GM19193 (cell line): ENCODE results near the gene FLT3.

Source experiments
- POLR2A ChIP-seq: IDR thresholded peaks from 4 replicates; pipeline ENCODE4 v1.6.1; 2011; ENCODE audit not compliant: insufficient read depth, insufficient read length; ENCODE audit errors: extremely low read depth

Gene FLT3

GRCh38 chr13:27965740-27966640 is 134.4 kb downstream of the FLT3 start:
- no peak for TF ChIP-seq POLR2A

GRCh38 chr13:27965343-27965739 is 135.0 kb downstream of the FLT3 start:
- TF ChIP-seq POLR2A = no peak

- TF ChIP-seq POLR2A = no peak
These were observed 135.5 kb downstream of the FLT3 start for GRCh38 chr13:27964741-27965323.

GRCh38 chr13:27963491-27963890 is 136.9 kb downstream of the FLT3 start:
- TF ChIP-seq POLR2A = no peak

GRCh38 chr13:27962982-27963381 is 137.4 kb downstream of the FLT3 start:
- TF ChIP-seq POLR2A = no peak

GRCh38 chr13:27962128-27962841 is 138.1 kb downstream of the FLT3 start:
- no peak for TF ChIP-seq POLR2A

GRCh38 chr13:27961227-27962085 is 138.9 kb downstream of the FLT3 start:
- TF ChIP-seq POLR2A = no peak

GRCh38 chr13:27960362-27961226 is 139.8 kb downstream of the FLT3 start:
- no peak for TF ChIP-seq POLR2A

- TF ChIP-seq POLR2A = no peak
These were observed 140.4 kb downstream of the FLT3 start for GRCh38 chr13:27959976-27960361.

GRCh38 chr13:27956576-27957300 is 143.6 kb downstream of the FLT3 start:
- no peak for TF ChIP-seq POLR2A

GRCh38 chr13:27955014-27955591 is 145.3 kb downstream of the FLT3 start:
- TF ChIP-seq POLR2A = no peak

GRCh38 chr13:27954406-27954851 is 145.9 kb downstream of the FLT3 start:
- TF ChIP-seq POLR2A = no peak
